ENCODE measurements around the gene CRYAA. TPM values are rescaled to one million over a fixed set of nuclear protein-coding genes. Genes with fewer than 3 reads are reported as not detected.

Gene CRYAA
- polyA plus RNA-seq, 2 of the 4 experiments (the other 2 are of a cell fraction), result not detected

- CTCF ChIA-PET, result no interaction called here
- 77% methylated on average over 14 of the region's 15 CpGs for WGBS (ENCODE audit: missing lambda C conversion rate)
- Histone ChIP-seq H3K9me3 (no peaks in the 10 kb centered on the region), H3K27ac (no peak overlapping the region), H3K4me3 (no peak overlapping the region), H3K4me1 (no peaks in the 10 kb centered on the region), H3K4me2 (no peak overlapping the region)
- no peak for TF ChIP-seq POLR2A (IDR thresholded peaks at IDR 0.05; ENCODE audit: low read length)
- TF ChIP-seq NPAS2 (CRISPR knock-in tag; IDR thresholded peaks at IDR 0.05; ENCODE audit: borderline replicate concordance), result no peak
- TF ChIP-seq HOXB5 (CRISPR knock-in tag; IDR thresholded peaks at IDR 0.05), result no peak
- TF ChIP-seq HMGXB4 (CRISPR knock-in tag; IDR thresholded peaks at IDR 0.05; ENCODE audit: borderline replicate concordance), result no peak
- TF ChIP-seq MAFK (IDR thresholded peaks at IDR 0.05; ENCODE audit: partially characterized antibody), result no peak
- no peak for TF ChIP-seq HES2 (IDR thresholded peaks at IDR 0.05)
- TF ChIP-seq CHD4 (IDR thresholded peaks at IDR 0.05; ENCODE audit: borderline replicate concordance), result no peak
- TF ChIP-seq USF2 (IDR thresholded peaks at IDR 0.05), result no peak
- TF ChIP-seq MAX (IDR thresholded peaks at IDR 0.05), result no peak
- no peak for TF ChIP-seq ZSCAN20 (CRISPR knock-in tag; IDR thresholded peaks at IDR 0.05)
- TF ChIP-seq CBX2 (IDR thresholded peaks at IDR 0.05; ENCODE audit: borderline replicate concordance, low read depth), result no peak
- TF ChIP-seq CHD2 (IDR thresholded peaks at IDR 0.05; ENCODE audit: low read length, partially characterized antibody), result no peak
- TF ChIP-seq ZC3H11A (IDR thresholded peaks at IDR 0.05), result no peak
- no peak for TF ChIP-seq FOSB (CRISPR knock-in tag; IDR thresholded peaks at IDR 0.05)
- no peak for TF ChIP-seq ATOH8 (CRISPR knock-in tag; IDR thresholded peaks at IDR 0.05; ENCODE audit: low read depth)
- TF ChIP-seq RAD21 (conservative IDR thresholded peaks at IDR 0.05 in 1 of 2, IDR thresholded peaks at IDR 0.05 in 1 of 2), result no peak
- TF ChIP-seq FOXS1 (CRISPR knock-in tag; IDR thresholded peaks at IDR 0.05), result no peak
- no peak for TF ChIP-seq JUN (IDR thresholded peaks at IDR 0.05)
- FAIRE-seq, result no peak
- no peak for ATAC-seq
- DNase-seq (ENCODE audit: low read depth in 1 of 2, low spot score in 1 of 2), result no peak
- POLR2A ChIA-PET, result no interaction called here
Measured at GRCh38 chr21:43188592-43189210, 19.9 kb downstream of the CRYAA start.

GRCh38 chr21:43189936-43190335 lies 21.1 kb downstream of the CRYAA start:
- Histone ChIP-seq H3K9me3 (no peaks in the 10 kb centered on the region), H3K4me1 (0 out of 3 replicates have a peak, but pooled peaks cover 3% of the 10 kb centered on the region), H3K27ac (no peak overlapping the region), H3K4me3 (no peak overlapping the region), H3K4me2 (no peak overlapping the region)
- FAIRE-seq (no peak), ATAC-seq (no peak), DNase-seq (ENCODE audit: low read depth in 1 of 2, low spot score in 1 of 2) (no peak)
- no peak for TF ChIP-seq ZNF302 (CRISPR knock-in tag; IDR thresholded peaks at IDR 0.05)
- no peak for TF ChIP-seq EHMT2 (IDR thresholded peaks at IDR 0.05; ENCODE audit: low read depth)
- TF ChIP-seq ESRRA (IDR thresholded peaks at IDR 0.05; ENCODE audit: borderline replicate concordance, low read length), result no peak
- no peak for TF ChIP-seq POLR2A (IDR thresholded peaks at IDR 0.05; ENCODE audit: low read length)
- TF ChIP-seq HOXA7 (CRISPR knock-in tag; IDR thresholded peaks at IDR 0.05), result no peak
- no peak for TF ChIP-seq NR3C1 (IDR thresholded peaks at IDR 0.05)
- TF ChIP-seq HMGXB4 (CRISPR knock-in tag; IDR thresholded peaks at IDR 0.05; ENCODE audit: borderline replicate concordance), result no peak
- no peak for TF ChIP-seq EHF (CRISPR knock-in tag; IDR thresholded peaks at IDR 0.05)
- no peak for TF ChIP-seq RFX5 (IDR thresholded peaks at IDR 0.05)
- no peak for TF ChIP-seq MAZ (IDR thresholded peaks at IDR 0.05; ENCODE audit: borderline replicate concordance, low read depth, low read length)
- POLR2A ChIA-PET, result no interaction called here
- WGBS (ENCODE audit: missing lambda C conversion rate), result 91% methylated on average over 6 of the region's 6 CpGs
- CTCF ChIA-PET, result no interaction called here

Measured in A549 (cell line).